Measurements from ENCODE around the gene APAF1.

APAF1 gene

DNA sequence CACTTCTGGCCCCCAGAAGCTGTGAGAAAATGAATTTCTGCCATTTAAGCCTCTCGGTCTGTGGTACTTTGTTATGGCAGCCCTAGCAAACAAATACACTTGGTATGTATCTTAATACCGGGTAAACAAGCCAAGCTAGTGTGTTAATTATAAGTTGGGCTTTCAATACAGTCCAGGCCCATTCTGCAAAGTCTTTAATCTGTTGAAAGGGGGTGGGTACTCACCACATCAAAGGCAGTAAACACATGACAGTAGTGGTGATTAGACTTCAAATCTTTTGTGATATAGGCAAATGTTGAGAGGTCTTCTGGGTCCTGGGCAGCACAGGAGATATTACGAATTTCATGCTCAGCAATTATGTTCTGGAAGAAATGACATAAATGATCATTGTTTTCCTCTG, 127.7 kb downstream of the APAF1 start:
- Mint-ChIP-seq H3K27ac (no peak overlapping the region), H3K36me3 (no peaks in the 10 kb centered on the region), H3K9me3 (no peaks in the 10 kb centered on the region), H3K4me1 (no peaks in the 10 kb centered on the region), H3K27me3 (peaks cover 4% of the 10 kb centered on the region), H3K4me3 (no peak overlapping the region)
- no peak for ATAC-seq (ENCODE audit: low read depth)
- DNase-seq (ENCODE audit: low spot score in 2 of 2), result no peak

DNA sequence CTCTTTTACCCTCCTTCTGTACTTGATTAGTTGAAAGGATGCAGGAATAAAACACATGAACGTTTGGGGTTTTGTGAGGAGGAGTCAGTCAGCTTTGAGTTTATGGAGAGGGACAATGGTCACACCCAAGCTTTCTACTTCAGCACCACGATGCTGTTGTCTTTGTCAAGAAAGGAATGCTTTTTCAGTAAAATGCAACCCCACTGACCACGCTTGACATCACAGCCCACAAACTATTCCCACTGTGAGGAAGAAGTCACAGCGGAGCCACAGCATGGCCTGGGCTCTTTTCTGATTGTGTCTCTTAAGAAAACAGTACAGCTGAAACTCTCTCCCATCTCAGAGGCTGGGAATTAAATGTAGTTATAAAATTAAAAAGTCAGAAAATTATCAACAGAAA, 135.2 kb downstream of the APAF1 start:
- H3K9me3 Mint-ChIP-seq, result no peaks in the 10 kb centered on the region
- H3K27me3 Mint-ChIP-seq, result peaks cover 14% of the 10 kb centered on the region
- no peak for DNase-seq (ENCODE audit: low spot score in 2 of 2)
- H3K4me3 Mint-ChIP-seq, result no peak overlapping the region
- no peaks in the 10 kb centered on the region for H3K36me3 Mint-ChIP-seq
- ATAC-seq (ENCODE audit: low read depth), result no peak
- H3K4me1 Mint-ChIP-seq, result no peaks in the 10 kb centered on the region
- no peak overlapping the region for H3K27ac Mint-ChIP-seq

GRCh38 chr12:98783420-98783819, 138.3 kb downstream of the APAF1 start:
- H3K9me3 Mint-ChIP-seq, result no peaks in the 10 kb centered on the region
- ATAC-seq (ENCODE audit: low read depth) (no peak), DNase-seq (ENCODE audit: low spot score in 2 of 2) (no peak)
- no peak overlapping the region for H3K27ac Mint-ChIP-seq
- peaks cover 14% of the 10 kb centered on the region for H3K27me3 Mint-ChIP-seq
- no peaks in the 10 kb centered on the region for H3K36me3 Mint-ChIP-seq
- H3K4me1 Mint-ChIP-seq, result no peaks in the 10 kb centered on the region
- no peak overlapping the region for H3K4me3 Mint-ChIP-seq
